Measurements from ENCODE around the gene TBC1D19.

- TF ChIP-seq CTCF (IDR thresholded peaks at IDR 0.05; ENCODE audit: low read length) (no peak), EZH2 (IDR thresholded peaks at IDR 0.05; ENCODE audit: borderline replicate concordance, low read length) (no peak)
Observed at GRCh38 chr4:26721685-26722084, 137.8 kb downstream of the TBC1D19 start.
